Skin epidermis (tissue), 12 donors: ENCODE results near the gene MCEE.

Source experiments
- H3K27ac ChIP-seq, 21 experiments: fragments of 200-600 bp; sonication (generic) in 11 of 21; one replicate each; pipeline ENCODE4 v1.5.0; 2020; ENCODE audit warnings: mild to moderate bottlenecking in 3 of 21, inconsistent platforms in 2 of 21, moderate library complexity in 2 of 21
- H3K4me3 ChIP-seq, 7 experiments: fragments of 200-600 bp; sonication (generic) in 2 of 7; one replicate each; pipeline ENCODE4 v1.5.0; 2020; ENCODE audit warnings: inconsistent platforms in 2 of 7, mild to moderate bottlenecking in 2 of 7, moderate library complexity in 1 of 7

MCEE gene

GRCh38 chr2:71063216-71063615 lies 66.8 kb downstream of the MCEE start:
- peak overlapping the region in 13 of 21 experiments; percentile 15 to 98 (median 79) for H3K27ac ChIP-seq

GRCh38 chr2:71060871-71061270 lies 69.2 kb downstream of the MCEE start:
- Histone ChIP-seq H3K4me3 (no peak overlapping the region), H3K27ac (peak overlapping the region in 3 of 21 experiments; percentile 11 to 21 (median 19))

More at GRCh38 chr2:71063216-71063615, 66.8 kb downstream of the MCEE start:
- H3K4me3 ChIP-seq: no peak overlapping the region

- Histone ChIP-seq H3K27ac (no peak overlapping the region), H3K4me3 (no peak overlapping the region)
These were observed 69.8 kb downstream of the MCEE start for GRCh38 chr2:71060211-71060610.
